ENCODE measurements around the gene SLIT3.

DNA sequence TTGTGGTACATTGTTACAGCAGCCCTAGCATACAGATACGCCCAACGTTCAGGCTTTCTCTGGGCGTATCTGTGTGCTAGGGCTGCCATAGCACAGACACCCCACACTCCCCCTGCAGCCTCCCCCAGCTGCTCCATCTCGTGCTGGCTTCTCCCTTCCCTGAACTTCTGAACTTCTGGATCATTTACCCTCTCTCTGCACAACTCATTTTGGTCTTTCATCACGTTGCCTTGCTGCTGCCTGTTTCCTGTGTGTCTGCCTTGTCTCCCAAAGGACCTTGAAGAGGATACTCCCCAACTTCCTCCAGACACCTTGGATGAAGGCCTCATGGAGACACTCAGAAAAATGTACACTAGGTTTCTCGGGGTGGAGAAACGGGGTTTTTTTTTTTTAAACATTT is 37.3 kb downstream of the SLIT3 start:
- TF ChIP-seq, protein P1, sequence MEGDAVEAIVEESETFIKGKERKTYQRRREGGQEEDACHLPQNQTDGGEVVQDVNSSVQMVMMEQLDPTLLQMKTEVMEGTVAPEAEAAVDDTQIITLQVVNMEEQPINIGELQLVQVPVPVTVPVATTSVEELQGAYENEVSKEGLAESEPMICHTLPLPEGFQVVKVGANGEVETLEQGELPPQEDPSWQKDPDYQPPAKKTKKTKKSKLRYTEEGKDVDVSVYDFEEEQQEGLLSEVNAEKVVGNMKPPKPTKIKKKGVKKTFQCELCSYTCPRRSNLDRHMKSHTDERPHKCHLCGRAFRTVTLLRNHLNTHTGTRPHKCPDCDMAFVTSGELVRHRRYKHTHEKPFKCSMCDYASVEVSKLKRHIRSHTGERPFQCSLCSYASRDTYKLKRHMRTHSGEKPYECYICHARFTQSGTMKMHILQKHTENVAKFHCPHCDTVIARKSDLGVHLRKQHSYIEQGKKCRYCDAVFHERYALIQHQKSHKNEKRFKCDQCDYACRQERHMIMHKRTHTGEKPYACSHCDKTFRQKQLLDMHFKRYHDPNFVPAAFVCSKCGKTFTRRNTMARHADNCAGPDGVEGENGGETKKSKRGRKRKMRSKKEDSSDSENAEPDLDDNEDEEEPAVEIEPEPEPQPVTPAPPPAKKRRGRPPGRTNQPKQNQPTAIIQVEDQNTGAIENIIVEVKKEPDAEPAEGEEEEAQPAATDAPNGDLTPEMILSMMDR (IDR thresholded peaks at IDR 0.05): no peak
- no peak for TF ChIP-seq EZH2 (IDR thresholded peaks at IDR 0.05)
